Measurements from ENCODE around the gene YWHAE.

DNA sequence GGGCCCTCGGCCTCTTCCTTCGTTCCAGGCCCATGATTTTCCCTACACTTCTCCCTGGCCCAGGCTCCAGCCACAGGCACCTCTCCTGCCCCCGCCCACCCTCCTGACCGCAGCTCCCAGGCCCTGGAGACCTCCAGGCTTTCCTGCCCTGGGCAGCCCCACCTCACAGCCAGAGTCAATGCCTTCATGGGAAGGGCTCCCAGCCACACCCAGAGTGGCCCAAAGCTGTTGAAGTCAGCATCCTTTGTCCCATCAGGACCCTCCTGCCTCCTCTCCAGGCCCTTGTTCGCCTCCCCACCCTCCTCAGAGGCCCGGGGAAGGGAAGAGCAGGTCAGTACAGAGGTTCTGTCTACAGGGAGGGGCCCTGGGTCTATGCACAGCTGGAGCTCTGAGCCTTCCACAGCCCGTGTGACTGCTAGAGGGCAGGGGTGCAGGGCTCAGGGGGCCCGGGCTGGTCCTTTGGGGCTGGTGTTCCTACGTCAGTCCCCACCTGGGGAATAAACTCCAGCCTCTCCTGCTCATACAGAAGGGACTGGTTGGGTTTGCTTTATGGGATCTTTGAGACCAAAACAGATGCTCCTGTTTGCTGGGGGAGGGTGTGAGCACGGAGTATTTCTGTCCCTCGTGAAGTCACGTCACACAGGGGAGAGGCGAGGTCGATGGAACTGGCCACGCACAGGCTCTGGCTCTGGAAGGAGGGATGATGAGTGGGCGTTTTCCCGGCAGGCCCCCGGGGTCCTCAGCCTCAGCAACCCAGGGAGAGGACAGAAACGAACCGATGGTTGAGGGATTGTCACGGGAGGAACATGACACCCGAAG is 100.3 kb downstream of the YWHAE start:
- TF ChIP-seq, protein P1, sequence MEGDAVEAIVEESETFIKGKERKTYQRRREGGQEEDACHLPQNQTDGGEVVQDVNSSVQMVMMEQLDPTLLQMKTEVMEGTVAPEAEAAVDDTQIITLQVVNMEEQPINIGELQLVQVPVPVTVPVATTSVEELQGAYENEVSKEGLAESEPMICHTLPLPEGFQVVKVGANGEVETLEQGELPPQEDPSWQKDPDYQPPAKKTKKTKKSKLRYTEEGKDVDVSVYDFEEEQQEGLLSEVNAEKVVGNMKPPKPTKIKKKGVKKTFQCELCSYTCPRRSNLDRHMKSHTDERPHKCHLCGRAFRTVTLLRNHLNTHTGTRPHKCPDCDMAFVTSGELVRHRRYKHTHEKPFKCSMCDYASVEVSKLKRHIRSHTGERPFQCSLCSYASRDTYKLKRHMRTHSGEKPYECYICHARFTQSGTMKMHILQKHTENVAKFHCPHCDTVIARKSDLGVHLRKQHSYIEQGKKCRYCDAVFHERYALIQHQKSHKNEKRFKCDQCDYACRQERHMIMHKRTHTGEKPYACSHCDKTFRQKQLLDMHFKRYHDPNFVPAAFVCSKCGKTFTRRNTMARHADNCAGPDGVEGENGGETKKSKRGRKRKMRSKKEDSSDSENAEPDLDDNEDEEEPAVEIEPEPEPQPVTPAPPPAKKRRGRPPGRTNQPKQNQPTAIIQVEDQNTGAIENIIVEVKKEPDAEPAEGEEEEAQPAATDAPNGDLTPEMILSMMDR (conservative IDR thresholded peaks at IDR 0.05; ENCODE audit: low read length): no peak
- no peak for TF ChIP-seq EZH2phosphoT487 (IDR thresholded peaks at IDR 0.05; ENCODE audit: borderline replicate concordance, low read depth, low read length)
